Suppressor macrophage treated with lipopolysaccharide for 1 hour (primary cell): ENCODE data around the gene SHC2.
"Not testable (repeated sequence)": the region's sequence is repeated elsewhere in the genome, so short reads cannot be mapped to it uniquely, and the experiment has no call there.

Experiments
- DNase-seq, 3 donors: peaks; one replicate each; pipeline ENCODE4 v3.0.0-alpha.2; 2020 to 2022

The SHC2 gene

DNA sequence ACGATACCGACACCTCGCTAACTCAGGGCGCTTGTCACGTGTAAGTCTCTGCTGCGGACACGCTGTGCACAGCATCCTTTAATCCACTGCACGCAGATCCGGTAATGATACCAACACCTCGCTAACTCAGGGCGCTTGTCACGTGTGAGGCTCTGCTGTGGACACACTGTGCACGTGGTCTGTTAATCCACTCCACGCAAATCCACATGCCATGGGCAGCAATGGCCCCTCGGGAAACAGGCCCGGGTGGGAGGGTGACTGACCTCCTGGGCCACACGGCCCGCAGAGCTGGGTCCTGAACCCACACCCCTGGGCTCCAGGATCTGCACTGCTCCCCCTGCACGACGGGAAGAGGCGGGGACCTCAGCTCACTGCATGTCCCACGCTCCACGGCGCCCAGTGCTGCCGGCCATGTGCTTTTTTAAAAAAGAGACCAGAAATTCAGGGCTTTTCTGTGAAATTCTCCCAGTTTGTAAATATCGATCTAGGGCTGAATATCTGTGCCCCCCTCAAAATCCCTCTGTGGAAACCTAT is 16.1 kb downstream of the SHC2 start:
- DNase-seq: no peak

DNA sequence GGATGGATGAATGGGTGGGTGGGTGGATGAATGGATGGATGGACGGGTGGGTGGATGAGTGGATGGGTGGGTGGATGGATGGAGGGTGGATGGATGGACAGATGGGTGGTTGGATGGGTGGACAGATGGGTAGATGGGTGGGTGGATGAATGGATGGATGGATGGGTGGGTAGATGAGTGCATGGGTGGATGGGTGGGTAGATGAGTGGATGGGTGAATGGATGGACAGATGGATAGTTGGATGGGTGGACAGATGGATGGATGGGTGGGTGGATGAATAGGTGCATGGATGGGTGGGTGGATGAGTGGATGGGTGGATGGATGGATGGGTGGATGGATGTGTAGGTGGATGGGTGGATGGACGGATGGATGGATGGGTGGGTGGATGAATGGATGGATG is 17.8 kb downstream of the SHC2 start:
- no peak for DNase-seq

DNA sequence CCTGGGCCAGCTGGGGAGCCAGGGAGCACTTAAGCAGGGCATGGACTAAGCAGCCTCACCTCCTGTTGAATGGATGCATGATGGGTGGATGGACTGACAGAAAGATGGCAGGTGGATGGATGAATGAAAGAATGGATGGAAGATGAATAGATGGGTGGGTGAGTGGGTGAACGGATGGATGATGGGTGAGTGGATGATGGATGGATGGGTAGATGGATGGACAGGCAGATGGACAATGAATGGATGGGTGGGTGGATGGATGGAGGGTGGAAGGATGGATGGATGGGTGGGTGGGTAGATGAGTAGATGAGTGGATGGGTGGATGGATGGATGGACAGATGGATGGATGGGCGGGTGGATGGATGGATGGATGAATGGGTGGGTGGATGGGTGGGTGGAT is 18.7 kb downstream of the SHC2 start:
- no peak for DNase-seq

DNA sequence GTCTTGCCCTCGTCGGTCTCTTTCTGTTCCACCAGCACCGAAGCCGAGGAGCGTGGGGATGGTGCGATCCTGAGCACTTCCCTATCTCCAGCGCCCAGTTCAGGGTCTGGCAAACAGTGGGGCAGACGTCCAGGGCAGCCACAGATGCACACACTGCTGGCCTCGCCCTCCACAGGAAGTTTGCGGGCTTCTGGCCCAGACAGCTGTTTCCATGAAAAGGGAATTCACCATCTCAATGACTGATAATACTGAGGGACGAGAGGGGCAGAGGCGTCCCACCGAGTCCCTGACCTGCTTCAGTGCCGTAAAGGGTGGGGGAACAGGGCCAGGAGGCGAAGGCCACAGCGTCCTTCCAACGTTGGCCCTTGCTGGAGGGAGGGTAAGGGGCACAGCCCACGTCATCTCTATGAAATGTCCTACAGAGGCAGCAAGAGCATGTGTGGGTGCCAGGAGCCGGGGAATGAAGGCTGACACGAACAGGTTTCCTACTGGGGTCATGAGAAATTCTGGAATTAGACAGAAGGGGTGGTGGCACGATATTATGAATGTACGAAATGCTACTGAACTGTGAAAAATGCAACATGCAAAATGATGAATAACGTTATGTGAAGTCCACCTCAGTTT is 19.5 kb downstream of the SHC2 start:
- no peak for DNase-seq

DNA sequence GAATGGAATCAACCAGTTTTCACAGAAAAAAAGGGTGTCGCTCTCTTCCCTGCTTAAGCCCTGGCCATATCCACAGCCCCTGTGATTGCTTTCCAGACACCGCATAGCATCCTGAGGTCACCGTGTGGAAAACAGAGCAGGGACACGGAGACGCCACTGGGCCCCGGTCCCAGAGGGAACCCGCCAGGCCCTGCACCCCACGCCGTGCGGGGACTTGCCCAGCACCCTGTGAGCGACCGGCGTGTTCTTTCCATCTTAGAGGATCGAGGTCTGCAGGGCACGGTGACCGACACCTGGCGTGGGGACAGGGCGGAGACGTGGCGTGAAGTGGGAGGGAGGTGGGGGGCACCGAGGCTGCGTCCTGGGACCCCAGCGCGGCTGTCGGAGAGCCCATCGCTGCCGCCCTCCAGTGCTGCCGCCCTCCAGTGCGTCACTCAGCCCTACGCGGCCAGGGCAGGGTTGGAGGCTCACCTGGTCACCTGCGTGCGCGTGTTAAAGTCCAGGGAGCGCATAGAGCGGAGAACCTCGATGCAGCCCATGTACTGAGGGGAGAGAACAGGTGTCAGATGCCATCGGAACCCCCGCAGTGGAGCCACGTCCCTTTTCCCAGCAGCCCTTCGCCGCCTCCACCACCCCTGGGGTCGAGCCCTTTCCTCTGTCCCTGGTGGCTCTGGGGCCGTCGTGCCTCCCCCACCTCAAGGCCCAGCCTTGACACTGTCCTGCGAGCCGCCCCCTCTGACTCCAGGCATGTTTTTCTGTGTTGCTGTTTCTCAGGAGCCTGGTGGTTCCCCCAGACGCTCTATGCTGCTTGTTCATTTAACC is 20.2 kb downstream of the SHC2 start:
- no peak for DNase-seq

DNA sequence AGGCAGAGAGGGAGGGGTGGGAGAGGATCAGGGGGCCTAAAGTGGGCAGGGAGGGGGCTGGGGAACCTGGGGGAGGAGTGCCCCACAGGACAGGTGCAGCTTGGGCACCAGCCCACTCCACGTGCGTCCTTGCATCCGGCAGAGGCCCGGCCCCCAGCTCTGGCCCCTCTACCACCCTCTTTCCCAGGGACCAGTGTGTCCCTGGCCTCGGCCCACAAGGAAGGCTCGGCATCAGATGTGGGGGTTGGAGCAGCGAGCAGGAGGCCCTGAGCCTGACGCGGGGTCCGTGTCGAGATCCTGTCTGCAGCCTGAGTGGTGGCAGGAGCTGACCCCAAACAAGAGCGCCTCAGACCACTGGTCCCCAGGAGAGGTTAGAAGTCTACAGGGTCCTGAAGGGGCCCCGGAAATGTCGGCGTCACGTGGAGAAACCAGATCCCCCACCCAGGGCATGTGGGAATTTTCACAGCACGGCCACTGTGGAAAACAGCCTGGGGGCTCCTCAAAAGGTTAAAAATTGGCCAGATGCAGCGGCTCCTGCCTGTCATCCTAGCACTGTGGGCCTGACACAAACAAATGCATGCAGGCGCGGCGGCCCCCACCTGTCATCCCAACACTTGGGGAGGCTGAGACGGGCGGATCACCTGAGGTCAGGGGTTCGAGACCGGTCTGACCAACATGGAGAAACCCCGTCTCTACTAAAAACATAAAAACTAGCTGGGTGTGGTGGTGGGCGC is 21.5 kb downstream of the SHC2 start:
- no peak for DNase-seq

DNA sequence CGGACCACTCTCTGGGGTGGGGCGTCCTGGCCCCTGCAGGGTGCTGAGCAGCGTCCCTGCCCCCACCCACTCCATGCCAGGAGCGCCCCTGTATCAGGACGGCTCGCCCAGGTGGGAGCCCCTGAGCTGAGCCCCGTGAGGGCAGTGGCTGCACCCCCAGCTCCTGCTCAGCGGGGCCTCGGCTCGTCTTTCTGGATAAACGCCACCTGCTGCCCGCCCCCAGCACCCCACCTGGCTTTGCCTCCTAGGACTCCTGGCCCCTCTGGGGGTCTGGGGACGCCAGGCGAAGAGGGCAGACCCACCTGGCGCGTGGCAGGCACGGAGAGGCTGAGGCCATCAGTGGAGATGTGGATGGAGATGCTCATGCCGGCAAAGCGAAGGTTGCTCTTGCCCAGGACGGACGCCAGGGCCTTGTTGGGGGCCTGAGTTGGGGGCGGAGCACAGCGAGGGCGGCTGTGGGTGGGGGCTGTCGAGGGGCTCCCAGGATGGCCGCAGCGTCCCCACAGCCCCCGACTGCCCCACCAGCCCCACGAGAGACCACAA is 22.3 kb downstream of the SHC2 start:
- DNase-seq: no peak

DNA sequence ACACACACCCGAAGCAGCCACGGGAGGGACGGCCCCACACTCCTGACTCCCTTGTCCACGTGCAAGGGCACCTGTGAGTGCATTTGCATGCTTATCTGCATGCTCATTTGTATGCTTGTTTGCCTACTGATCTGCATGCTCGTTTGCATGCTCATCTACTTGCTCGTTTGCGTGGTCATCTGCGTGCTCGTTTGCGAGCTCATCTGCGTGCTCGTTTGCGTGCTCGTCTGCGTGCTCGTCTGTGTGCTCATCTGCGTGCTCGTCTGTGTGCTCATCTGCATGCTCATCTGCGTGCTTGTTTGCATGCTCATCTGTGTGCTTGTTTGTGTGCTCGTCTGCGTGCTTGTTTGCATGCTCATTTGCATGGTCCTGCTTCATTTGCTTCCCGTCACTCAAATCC is 23.8 kb downstream of the SHC2 start:
- no peak for DNase-seq

DNA sequence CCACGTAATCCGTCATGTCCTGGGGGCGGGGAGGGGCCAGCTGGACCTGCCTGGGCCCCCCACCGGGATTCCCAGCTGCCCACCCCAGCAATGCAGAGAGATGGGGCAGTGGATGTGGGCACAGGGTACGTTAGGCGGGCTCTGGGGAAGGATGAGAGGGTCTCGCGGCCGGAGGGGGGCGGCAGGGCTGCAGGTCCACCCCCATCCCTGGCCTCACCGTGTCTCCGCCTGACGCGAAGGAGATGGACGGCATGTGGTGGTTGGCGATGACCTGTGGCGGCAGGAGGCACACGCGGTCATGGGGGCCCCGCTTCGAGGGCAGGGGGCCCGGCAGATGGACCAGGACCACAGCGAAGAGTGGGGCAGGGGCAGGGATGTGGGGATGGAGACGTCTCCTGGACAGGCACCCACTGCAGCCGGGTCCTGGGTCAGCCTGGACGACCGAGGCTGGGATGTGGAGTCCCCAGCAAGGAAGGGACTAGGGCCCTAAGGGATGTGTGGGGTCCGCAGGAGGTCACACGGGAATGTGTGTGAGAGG is 24.4 kb downstream of the SHC2 start:
- DNase-seq: no peak

DNA sequence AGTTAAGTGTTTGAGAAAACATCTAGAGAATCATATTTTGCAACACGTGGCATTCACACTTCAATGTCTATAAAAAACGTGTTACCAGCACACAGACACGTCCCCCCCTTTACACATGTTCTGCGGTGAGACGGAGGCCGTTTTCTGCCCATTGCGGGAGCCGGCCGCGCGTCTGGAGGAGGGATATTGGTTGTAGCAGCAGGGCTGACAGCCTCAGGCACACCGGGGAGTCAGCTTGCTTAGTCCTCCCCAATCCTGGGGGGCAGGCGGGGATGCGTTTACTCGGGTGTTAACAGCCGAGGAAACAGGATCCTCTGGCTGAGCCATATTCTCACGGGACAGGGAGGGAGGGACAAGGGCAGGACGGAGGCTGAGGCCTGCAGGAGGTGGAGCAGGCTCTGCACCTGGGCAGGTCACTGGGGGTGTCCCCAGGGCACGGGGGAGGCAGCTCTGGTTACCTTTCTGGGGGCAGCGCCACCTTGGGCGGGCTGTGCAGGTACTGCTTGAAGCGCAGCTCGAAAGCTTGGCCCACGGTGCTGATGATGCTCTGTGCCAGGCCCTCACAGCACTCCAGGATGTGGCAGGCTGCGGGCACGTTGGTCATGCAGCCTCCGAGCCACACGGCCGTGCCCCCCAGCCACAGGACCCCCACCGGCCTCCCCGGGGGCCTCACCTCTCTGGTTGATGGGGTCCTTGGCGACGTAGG is 25.0 kb downstream of the SHC2 start:
- DNase-seq: no peak

DNA sequence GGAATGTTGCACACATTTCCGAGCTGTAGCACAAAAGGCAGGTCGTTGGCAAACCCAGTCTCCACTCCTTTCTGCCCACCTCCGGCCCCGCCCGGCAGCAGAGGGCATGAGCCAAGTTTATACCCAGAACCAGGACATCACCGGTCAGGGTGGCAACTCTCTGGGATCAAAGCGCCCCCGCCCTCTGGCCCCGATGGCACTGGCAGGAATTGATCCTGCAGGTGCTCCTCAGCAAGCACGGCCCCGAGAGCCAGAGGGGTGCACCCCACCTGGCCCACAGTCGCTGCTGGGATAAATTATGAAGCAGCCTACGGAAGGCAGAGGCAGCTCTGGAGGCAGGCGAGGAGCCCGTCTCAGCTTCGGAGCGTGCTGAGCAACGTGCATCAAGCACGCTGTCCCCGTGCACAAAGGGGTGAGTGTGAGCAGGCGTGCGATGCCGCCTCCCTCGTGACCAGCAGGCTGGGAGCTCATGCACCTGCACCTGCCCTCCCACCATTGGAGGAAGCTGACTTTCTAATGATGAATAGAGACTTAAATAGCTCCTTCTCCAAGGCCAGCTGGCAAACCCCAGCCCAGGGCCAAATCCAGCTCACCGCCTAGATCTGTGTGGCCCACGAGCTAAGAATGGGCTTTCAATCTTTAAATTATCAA is 25.7 kb downstream of the SHC2 start:
- DNase-seq: no peak

DNA sequence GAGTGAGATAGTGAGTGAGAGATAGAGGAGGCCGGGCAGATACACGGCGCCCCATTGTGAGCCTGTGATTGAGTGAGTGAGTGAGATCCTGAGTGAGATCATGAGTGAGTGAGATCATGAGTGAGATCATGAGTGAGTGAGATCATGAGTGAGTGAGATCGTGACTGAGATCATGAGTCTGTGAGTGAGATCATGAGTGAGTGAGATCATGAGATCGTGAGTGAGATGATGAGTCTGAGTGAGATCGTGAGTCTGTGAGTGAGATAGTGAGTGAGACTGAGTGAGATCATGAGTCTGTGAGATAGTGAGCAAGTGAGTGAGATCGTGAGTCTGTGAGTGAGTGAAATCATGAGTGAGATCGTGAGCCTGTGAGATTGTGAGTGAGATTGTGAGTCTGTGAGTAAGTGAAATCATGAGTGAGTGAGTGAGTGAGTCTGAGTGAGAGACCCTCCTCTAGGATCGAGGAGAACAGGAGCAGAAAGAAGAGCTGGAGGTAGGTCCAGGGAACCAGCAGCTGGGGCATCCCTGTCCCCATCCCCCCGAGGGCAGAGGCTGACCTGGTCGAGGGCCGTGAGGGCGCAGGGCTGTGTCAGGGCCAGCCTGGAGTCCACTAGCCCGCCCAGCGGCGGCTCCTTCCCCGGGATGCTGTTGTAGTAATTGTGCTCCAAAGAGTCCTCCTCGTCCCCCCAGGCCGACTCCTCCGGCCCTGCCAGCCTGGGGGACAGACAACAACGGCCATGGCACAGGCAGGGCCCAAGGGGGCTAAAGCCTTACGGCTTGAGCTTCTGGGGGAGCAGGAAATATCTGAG is 26.5 kb downstream of the SHC2 start:
- peak in 2 of 3 donors; percentile 8 to 19 for DNase-seq

DNA sequence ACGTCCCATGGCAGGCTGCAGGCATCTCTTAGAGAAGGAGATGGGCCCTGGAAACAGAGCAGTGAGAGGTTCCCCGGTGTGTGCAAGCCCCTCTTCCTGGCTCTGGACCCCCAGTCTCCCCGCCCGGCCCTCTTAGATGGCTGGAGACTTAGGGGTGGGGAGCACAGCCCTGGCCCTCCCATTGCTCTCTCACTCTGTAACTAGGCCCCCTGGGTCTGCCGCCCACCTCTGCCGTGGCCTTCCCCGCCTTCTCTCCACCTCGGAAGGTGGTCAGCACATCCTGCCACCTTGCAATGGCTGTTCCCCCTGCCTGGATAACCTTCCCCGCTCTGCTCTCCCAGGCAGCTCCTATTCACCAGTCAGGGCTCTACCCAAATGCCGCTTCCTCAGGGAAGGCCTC is 30.1 kb downstream of the SHC2 start:
- peak in 1 of 3 donors; percentile 4 for DNase-seq

DNA sequence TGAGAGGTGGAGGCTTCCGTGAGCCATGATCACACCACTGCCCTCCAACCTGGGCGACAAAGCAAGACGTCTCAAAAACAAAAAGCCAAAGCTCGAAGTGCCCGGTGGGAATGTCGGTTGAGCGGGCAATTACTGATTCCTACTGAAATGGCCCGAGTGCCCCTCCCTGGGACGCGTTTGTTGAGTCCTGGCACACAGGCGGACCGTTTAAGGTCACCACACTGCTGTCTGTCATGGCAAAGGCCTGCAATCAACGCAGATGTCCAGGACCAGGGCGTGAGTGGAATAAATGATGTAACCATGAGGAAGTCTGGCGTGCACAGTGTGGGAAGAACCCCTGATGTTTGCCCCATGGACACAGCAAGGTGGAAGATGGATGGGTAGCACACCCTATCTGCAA is 32.7 kb downstream of the SHC2 start:
- peak in 1 of 3 donors; percentile 5 for DNase-seq

DNA sequence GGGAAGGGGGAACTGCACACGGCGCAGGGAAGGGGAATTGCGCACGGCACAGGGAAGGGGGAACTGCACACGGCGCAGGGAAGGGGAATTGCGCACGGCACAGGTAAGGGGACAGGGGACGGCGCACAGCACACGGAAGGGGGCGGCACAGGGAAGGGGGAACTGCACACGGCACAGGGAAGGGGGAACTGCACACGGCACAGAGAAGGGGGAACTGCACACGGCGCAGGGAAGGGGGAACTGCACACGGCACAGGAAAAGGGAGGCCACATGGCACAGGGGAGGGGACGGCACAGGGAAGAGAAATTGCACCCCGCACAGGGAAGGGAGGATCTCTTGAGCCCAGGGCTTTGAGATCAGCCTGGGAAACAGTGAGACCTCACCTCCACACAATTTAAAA is 33.2 kb downstream of the SHC2 start:
- DNase-seq: peak in 1 of 3 donors; percentile 11

DNA sequence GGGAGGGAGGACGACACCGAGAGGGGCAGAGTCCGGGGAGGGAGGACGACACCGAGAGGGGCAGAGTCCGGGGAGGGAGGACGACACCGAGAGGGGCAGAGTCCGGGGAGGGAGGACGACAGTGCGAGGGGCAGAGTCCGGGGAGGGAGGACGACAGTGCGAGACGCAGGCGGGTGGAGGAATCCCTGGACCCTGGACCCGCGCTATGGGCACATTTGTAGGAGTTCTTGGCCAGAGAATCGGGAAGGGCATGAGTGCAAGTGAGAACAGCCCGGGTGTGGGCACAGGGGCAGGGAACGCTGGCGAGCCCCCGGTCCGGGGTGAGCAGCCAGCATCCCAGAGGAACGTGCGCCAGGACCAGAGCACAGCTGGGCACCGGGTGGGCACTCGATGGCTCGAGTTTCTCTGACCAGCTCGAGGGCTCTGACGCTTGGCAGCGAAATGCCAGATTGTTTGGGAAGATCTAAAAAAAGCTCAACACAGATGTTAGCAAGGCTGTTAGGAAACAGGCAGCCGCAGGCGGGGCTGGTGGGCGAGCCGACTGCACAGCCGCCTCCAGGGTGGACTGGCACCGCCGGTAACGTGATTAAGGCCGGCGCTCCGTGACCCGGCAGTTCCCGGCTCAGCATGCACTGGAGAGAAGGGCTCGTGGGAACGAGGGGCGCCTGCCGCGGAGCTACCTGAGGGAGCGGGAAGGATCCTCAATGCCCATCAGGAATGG is 33.9 kb downstream of the SHC2 start:
- DNase-seq: peak in 1 of 3 donors; percentile 8

DNA sequence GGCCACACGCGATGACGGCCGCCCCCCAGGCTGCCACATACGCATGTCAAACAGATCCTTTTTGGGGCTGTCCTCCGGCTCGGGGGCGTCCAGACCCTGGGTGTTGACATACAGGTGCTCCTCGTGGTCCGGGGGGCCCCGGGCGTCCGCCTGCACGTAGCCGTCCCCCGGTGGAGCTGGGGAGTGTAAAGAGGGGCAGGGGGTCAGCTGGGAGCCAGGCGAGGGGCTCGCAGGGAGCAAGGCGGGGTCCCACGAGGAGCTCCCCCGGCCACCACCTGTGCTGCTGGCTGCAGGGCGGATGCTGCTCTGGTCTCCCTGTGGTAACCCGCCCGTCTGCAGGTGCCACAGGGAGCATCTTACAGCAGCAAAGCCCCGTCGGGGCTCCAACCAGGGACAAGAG is 35.8 kb downstream of the SHC2 start:
- peak in 1 of 3 donors; percentile 17 for DNase-seq

DNA sequence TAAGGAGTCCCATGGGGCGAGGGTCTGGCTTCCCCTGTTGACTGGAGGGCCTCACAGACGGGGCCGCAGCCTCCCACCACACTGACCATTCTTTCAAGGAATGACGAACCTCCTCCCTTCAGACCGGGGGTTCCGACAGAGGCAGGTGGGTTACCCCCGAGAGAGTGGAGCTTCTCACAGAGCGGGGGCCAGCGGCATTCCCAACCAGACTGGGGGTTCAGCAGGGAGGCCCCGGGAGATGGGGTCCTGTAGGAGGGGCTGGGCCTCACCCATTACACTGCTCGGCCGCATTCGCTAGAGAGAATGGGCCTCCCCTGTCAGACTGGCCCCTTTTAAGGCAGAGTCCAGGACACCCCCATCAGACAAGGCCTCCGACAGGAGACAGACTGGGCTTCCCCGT is 36.3 kb downstream of the SHC2 start:
- peak in 1 of 3 donors; percentile 11 for DNase-seq

DNA sequence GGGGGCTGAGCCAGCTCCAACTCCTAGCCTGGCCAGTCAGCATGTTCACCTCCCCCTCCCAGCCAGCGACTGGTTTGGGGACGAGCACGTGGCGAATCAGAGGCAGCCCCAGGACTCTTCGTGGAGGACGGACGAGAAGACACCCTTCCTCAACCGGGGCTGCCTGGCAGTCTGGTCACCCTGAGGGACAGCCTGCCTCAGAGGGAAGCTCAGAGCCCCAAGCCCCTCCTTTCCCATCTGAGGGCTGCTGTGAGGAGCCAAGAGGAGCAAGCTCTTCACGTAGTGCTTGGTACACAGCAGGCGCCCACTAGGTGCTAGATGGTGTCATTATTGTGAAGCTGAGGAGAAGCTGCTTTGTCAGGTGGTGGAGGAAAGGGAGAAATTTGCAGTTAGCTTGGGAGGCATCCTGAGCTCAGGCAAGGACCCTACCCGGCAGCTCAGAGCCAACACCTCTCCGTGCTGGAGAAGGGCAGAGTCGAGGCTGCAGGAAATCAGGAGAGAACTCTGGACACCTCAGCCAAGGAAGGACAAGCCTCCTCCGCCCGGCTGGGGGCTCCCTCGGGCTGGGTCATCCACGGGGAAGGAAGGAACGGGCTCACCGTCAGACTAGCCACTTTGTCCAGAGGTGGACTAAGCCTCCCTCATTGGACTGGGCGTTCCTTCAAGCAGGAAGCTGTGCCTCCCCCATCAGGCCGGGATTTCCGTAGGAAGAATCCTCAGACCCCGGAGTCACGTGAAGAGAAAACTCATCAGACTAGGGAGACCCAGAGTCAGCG is 37.0 kb downstream of the SHC2 start:
- DNase-seq: peak in 1 of 3 donors; percentile 16

DNA sequence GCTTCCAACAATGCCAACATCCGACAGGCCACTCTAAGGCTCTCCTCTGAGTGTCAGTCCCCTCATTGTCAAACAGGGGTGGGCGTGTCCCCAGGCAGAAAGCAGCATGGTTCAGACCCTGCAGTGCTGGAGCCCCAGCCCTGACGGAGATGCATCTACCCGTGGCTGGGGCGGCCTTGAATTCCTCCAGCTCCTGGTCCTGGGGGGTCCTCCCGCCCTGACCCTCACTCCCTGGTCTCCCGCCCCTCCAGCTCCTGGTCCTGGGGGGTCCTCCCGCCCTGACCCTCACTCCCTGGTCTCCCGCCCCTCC is 38.0 kb downstream of the SHC2 start:
- DNase-seq: not testable (repeated sequence)
